Measurements from ENCODE around the gene RNF20.

DNA sequence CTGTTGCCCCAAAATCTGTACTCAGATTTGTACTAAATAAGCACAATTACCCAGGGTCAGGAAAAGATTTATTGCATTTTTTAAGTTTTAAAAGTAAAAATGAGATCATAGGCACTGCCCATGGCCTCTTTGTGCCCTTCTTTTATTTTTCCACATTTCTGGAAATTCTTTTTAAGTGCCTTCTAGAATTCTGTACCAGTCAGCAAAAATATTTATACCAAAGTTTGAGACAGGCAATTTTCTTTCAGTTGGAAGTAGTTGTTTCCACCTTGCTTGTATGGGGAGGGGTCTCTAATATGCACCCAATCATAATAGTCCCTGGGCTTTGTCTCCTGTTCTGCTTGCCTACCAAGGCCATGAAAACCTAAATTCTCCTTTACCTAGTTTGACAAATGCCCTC lies 5.6 kb upstream of the RNF20 start:
- TF ChIP-seq, protein P1, sequence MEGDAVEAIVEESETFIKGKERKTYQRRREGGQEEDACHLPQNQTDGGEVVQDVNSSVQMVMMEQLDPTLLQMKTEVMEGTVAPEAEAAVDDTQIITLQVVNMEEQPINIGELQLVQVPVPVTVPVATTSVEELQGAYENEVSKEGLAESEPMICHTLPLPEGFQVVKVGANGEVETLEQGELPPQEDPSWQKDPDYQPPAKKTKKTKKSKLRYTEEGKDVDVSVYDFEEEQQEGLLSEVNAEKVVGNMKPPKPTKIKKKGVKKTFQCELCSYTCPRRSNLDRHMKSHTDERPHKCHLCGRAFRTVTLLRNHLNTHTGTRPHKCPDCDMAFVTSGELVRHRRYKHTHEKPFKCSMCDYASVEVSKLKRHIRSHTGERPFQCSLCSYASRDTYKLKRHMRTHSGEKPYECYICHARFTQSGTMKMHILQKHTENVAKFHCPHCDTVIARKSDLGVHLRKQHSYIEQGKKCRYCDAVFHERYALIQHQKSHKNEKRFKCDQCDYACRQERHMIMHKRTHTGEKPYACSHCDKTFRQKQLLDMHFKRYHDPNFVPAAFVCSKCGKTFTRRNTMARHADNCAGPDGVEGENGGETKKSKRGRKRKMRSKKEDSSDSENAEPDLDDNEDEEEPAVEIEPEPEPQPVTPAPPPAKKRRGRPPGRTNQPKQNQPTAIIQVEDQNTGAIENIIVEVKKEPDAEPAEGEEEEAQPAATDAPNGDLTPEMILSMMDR (IDR thresholded peaks at IDR 0.05): no peak
- TF ChIP-seq POLR2A (IDR thresholded peaks at IDR 0.05): no peak

All from uterus (tissue), 2 donors.